Measurements from ENCODE around the gene POGLUT3.

DNA sequence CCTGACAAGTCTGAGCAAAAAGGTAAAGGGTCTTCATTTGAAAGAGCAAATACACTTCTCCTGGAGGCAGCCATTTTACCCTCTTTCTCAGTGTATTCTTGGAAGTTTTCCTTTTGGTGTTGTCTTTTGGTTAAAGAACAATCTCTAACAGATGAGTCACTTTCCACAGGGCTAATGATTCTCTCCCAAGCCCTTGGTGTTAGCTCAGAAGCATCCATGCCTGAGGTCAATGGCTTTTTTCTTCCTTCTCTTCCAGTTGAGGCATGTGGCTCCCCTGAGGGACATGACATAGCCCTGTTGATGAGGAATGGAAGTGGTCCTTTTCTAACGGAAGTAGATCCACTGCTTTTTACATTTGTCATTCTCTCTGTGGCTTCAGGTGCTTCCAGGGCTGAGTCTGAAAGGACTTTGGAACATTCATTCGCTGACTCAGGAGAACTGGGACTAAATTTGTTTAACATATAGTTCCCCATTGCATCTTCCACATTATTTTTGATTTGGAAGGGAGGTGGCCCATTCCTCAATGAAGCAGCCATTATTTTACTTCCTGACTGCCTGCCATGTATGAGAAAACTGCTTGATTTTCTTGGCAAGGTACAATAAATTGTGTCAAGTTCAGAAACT lies 13.8 kb upstream of the POGLUT3 start:
- TF ChIP-seq, protein P1, sequence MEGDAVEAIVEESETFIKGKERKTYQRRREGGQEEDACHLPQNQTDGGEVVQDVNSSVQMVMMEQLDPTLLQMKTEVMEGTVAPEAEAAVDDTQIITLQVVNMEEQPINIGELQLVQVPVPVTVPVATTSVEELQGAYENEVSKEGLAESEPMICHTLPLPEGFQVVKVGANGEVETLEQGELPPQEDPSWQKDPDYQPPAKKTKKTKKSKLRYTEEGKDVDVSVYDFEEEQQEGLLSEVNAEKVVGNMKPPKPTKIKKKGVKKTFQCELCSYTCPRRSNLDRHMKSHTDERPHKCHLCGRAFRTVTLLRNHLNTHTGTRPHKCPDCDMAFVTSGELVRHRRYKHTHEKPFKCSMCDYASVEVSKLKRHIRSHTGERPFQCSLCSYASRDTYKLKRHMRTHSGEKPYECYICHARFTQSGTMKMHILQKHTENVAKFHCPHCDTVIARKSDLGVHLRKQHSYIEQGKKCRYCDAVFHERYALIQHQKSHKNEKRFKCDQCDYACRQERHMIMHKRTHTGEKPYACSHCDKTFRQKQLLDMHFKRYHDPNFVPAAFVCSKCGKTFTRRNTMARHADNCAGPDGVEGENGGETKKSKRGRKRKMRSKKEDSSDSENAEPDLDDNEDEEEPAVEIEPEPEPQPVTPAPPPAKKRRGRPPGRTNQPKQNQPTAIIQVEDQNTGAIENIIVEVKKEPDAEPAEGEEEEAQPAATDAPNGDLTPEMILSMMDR (IDR thresholded peaks at IDR 0.05), result no peak
- TF ChIP-seq POLR2A (IDR thresholded peaks at IDR 0.05), result no peak
- TF ChIP-seq POLR2AphosphoS5 (IDR thresholded peaks at IDR 0.05), result no peak

Data from prostate gland (tissue), 2 donors.